HUES48 (cell line): ENCODE results near the gene TBPL1.
"Not testable (repeated sequence)": the region's sequence is repeated elsewhere in the genome, so short reads cannot be mapped to it uniquely, and the experiment has no call there.

Experiments
- H3K27ac ChIP-seq: one replicate; pipeline ENCODE4 v1.7.0; 2013; ENCODE audit warnings: low read depth, low read length, inconsistent platforms
- H3K27me3 ChIP-seq: 2 replicates; pipeline ENCODE4 v1.6.1; 2013; ENCODE audit warnings: mild to moderate bottlenecking, low read length; ENCODE audit not compliant: control insufficient read depth, insufficient read depth
- H3K36me3 ChIP-seq: 2 replicates; pipeline ENCODE4 v1.6.1; 2013; ENCODE audit warnings: low read length; ENCODE audit not compliant: control insufficient read depth, insufficient read depth
- H3K4me1 ChIP-seq: 2 replicates; pipeline ENCODE4 v1.6.1; 2013; ENCODE audit warnings: mild to moderate bottlenecking, low read length; ENCODE audit not compliant: control insufficient read depth, insufficient read depth
- H3K4me3 ChIP-seq: 2 replicates; pipeline ENCODE4 v1.5.1; 2013; ENCODE audit warnings: mild to moderate bottlenecking, low read depth, low read length
- H3K9ac ChIP-seq: 2 replicates; pipeline ENCODE4 v1.6.1; 2013; ENCODE audit warnings: mild to moderate bottlenecking, low read depth, low read length, moderate library complexity
- H3K9me3 ChIP-seq: 2 replicates; pipeline ENCODE4 v1.6.1; 2013; ENCODE audit warnings: low read length; ENCODE audit not compliant: control insufficient read depth, insufficient read depth

The TBPL1 gene

GRCh38 chr6:133936352-133936751 is 16.7 kb upstream of the TBPL1 start:
- H3K36me3 ChIP-seq, H3K9ac ChIP-seq, H3K9me3 ChIP-seq, H3K27me3 ChIP-seq, H3K4me3 ChIP-seq, H3K4me1 ChIP-seq, H3K27ac ChIP-seq: not testable (repeated sequence)

- Histone ChIP-seq H3K9me3 (no peaks in the 10 kb centered on the region), H3K4me3 (no peak overlapping the region), H3K9ac (no peak overlapping the region), H3K27ac (no peak overlapping the region), H3K4me1 (no peaks in the 10 kb centered on the region), H3K36me3 (no peaks in the 10 kb centered on the region), H3K27me3 (no peaks in the 10 kb centered on the region)
Observed at GRCh38 chr6:133937909-133938308, 15.1 kb upstream of the TBPL1 start.

- Histone ChIP-seq H3K27ac (no peak overlapping the region), H3K36me3 (no peaks in the 10 kb centered on the region), H3K4me3 (no peak overlapping the region), H3K4me1 (no peaks in the 10 kb centered on the region), H3K9me3 (no peaks in the 10 kb centered on the region), H3K9ac (no peak overlapping the region), H3K27me3 (no peaks in the 10 kb centered on the region)
Observed at GRCh38 chr6:133938533-133938932, 14.5 kb upstream of the TBPL1 start.

GRCh38 chr6:133939778-133940667 is 13.0 kb upstream of the TBPL1 start:
- H3K4me3 ChIP-seq: no peak overlapping the region
- H3K27me3 ChIP-seq: no peaks in the 10 kb centered on the region
- no peaks in the 10 kb centered on the region for H3K4me1 ChIP-seq
- no peak overlapping the region for H3K27ac ChIP-seq
- no peaks in the 10 kb centered on the region for H3K9me3 ChIP-seq
- H3K36me3 ChIP-seq: no peaks in the 10 kb centered on the region
- H3K9ac ChIP-seq: no peak overlapping the region

- no peaks in the 10 kb centered on the region for H3K4me1 ChIP-seq
- H3K27ac ChIP-seq: no peak overlapping the region
- no peak overlapping the region for H3K9ac ChIP-seq
- H3K27me3 ChIP-seq: no peaks in the 10 kb centered on the region
- no peak overlapping the region for H3K4me3 ChIP-seq
- H3K9me3 ChIP-seq: no peaks in the 10 kb centered on the region
- no peaks in the 10 kb centered on the region for H3K36me3 ChIP-seq
Observed at GRCh38 chr6:133945158-133945557, 7.9 kb upstream of the TBPL1 start.

GRCh38 chr6:133947302-133947900 is 5.6 kb upstream of the TBPL1 start:
- peaks cover 9% of the 10 kb centered on the region for H3K27me3 ChIP-seq
- no peak overlapping the region for H3K9ac ChIP-seq
- no peaks in the 10 kb centered on the region for H3K9me3 ChIP-seq
- H3K4me3 ChIP-seq: no peak overlapping the region
- no peak overlapping the region for H3K27ac ChIP-seq
- no peaks in the 10 kb centered on the region for H3K36me3 ChIP-seq
- H3K4me1 ChIP-seq: no peaks in the 10 kb centered on the region

GRCh38 chr6:133948472-133948871 is 4.6 kb upstream of the TBPL1 start:
- no peaks in the 10 kb centered on the region for H3K9me3 ChIP-seq
- no peak overlapping the region for H3K27ac ChIP-seq
- no peak overlapping the region for H3K9ac ChIP-seq
- no peak overlapping the region for H3K4me3 ChIP-seq
- H3K36me3 ChIP-seq: no peaks in the 10 kb centered on the region
- peaks cover 9% of the 10 kb centered on the region for H3K27me3 ChIP-seq
- H3K4me1 ChIP-seq: no peaks in the 10 kb centered on the region

GRCh38 chr6:133951227-133951626 is 1.8 kb upstream of the TBPL1 start:
- no peaks in the 10 kb centered on the region for H3K9me3 ChIP-seq
- no peak overlapping the region for H3K27ac ChIP-seq
- peaks cover 9% of the 10 kb centered on the region for H3K27me3 ChIP-seq
- no peaks in the 10 kb centered on the region for H3K36me3 ChIP-seq
- peak overlapping the region; percentile 88; the same call in 1 of the 2 replicates for H3K4me3 ChIP-seq
- no peak overlapping the region for H3K9ac ChIP-seq
- H3K4me1 ChIP-seq: peaks cover 15% of the 10 kb centered on the region

- Histone ChIP-seq H3K27me3 (peaks cover 9% of the 10 kb centered on the region), H3K27ac (peak overlapping the region; percentile 9), H3K4me3 (peak overlapping the region; percentile 88), H3K9me3 (no peaks in the 10 kb centered on the region), H3K36me3 (no peaks in the 10 kb centered on the region), H3K9ac (no peak overlapping the region), H3K4me1 (peaks cover 15% of the 10 kb centered on the region)
Observed at GRCh38 chr6:133951881-133952814, 876 bp upstream of the TBPL1 start.

GRCh38 chr6:133953634-133954415 is 801 bp downstream of the TBPL1 start:
- H3K36me3 ChIP-seq: no peaks in the 10 kb centered on the region
- no peak overlapping the region for H3K27ac ChIP-seq
- H3K9me3 ChIP-seq: no peaks in the 10 kb centered on the region
- peaks cover 15% of the 10 kb centered on the region for H3K4me1 ChIP-seq
- no peak overlapping the region; the same call in 1 of the 2 replicates for H3K9ac ChIP-seq
- peak overlapping the region; percentile 88 for H3K4me3 ChIP-seq
- H3K27me3 ChIP-seq: peaks cover 9% of the 10 kb centered on the region
